ENCODE measurements around the gene SLC26A3. TPM values are rescaled to one million over a fixed set of nuclear protein-coding genes. Genes with fewer than 3 reads are reported as not detected.

SLC26A3 gene
- total RNA-seq, 2 experiments from 2014 or later = not detected

- ChIA-PET CTCF (interaction anchor here (1.0 to 1.3 kb wide), 4 partner anchors 9 to 264 kb away, joined by 3 to 5 read pairs (median 4); partner anchors contain the start of gene CBLL1), POLR2A (no interaction called here)
- Mint-ChIP-seq H3K27me3 (peaks cover 25% of the 10 kb centered on the region), H3K9me3 (no peaks in the 10 kb centered on the region), H3K4me3 (no peak overlapping the region), H3K36me3 (ENCODE audit: low read depth) (no peaks in the 10 kb centered on the region), H3K4me1 (no peaks in the 10 kb centered on the region), H3K27ac (no peak overlapping the region)
- DNase-seq = no peak
Measured at GRCh38 chr7:107726356-107727130, 76.5 kb downstream of the SLC26A3 start.

GRCh38 chr7:107725138-107725740 is 77.8 kb downstream of the SLC26A3 start:
- DNase-seq = peak; percentile 66
- H3K36me3 Mint-ChIP-seq (ENCODE audit: low read depth) = no peaks in the 10 kb centered on the region
- no peak overlapping the region for H3K27ac Mint-ChIP-seq
- ChIA-PET POLR2A (no interaction called here), CTCF (interaction anchor here (1.2 to 1.8 kb wide), 3 partner anchors 10 to 262 kb away, joined by 3 to 5 read pairs (median 4); no protein-coding TSS in a partner anchor)
- H3K4me1 Mint-ChIP-seq = no peaks in the 10 kb centered on the region
- H3K27me3 Mint-ChIP-seq = peaks cover 25% of the 10 kb centered on the region
- no peak overlapping the region for H3K4me3 Mint-ChIP-seq
- no peaks in the 10 kb centered on the region for H3K9me3 Mint-ChIP-seq

GRCh38 chr7:107723255-107723654 is 79.8 kb downstream of the SLC26A3 start:
- Mint-ChIP-seq H3K9me3 (no peaks in the 10 kb centered on the region), H3K27me3 (peaks cover 24% of the 10 kb centered on the region), H3K27ac (no peak overlapping the region), H3K36me3 (ENCODE audit: low read depth) (no peaks in the 10 kb centered on the region), H3K4me3 (no peak overlapping the region), H3K4me1 (no peaks in the 10 kb centered on the region)
- ChIA-PET CTCF (interaction anchor here (0.7 to 1.8 kb wide), 2 partner anchors 259 to 1667 kb away, joined by 3 to 5 read pairs; no protein-coding TSS in a partner anchor), POLR2A (no interaction called here)
- DNase-seq = no peak

GRCh38 chr7:107721286-107721685 is 81.7 kb downstream of the SLC26A3 start:
- DNase-seq = no peak
- Mint-ChIP-seq H3K9me3 (no peaks in the 10 kb centered on the region), H3K4me1 (no peaks in the 10 kb centered on the region), H3K27ac (no peak overlapping the region), H3K4me3 (no peak overlapping the region), H3K27me3 (peaks cover 9% of the 10 kb centered on the region), H3K36me3 (ENCODE audit: low read depth) (no peaks in the 10 kb centered on the region)
- CTCF ChIA-PET = no interaction called here
- POLR2A ChIA-PET = no interaction called here

GRCh38 chr7:107718456-107719193 is 84.4 kb downstream of the SLC26A3 start:
- H3K4me1 Mint-ChIP-seq = no peaks in the 10 kb centered on the region
- CTCF ChIA-PET = interaction anchor here (2.2 kb wide), 1 partner anchor 255 kb away, joined by 7 read pairs; no protein-coding TSS in a partner anchor
- no peaks in the 10 kb centered on the region for H3K36me3 Mint-ChIP-seq (ENCODE audit: low read depth)
- H3K4me3 Mint-ChIP-seq = no peak overlapping the region
- no peaks in the 10 kb centered on the region for H3K9me3 Mint-ChIP-seq
- H3K27ac Mint-ChIP-seq = no peak overlapping the region
- no peak for DNase-seq
- peaks cover 5% of the 10 kb centered on the region for H3K27me3 Mint-ChIP-seq
- POLR2A ChIA-PET = no interaction called here

- ChIA-PET POLR2A (no interaction called here), CTCF (interaction anchor here (0.6 kb wide), 1 partner anchor 360 kb away, joined by 3 read pairs; no protein-coding TSS in a partner anchor)
- Mint-ChIP-seq H3K27me3 (peaks cover 5% of the 10 kb centered on the region), H3K9me3 (no peaks in the 10 kb centered on the region), H3K36me3 (ENCODE audit: low read depth) (no peaks in the 10 kb centered on the region), H3K4me1 (no peaks in the 10 kb centered on the region), H3K4me3 (no peak overlapping the region), H3K27ac (no peak overlapping the region)
- DNase-seq = no peak
Measured at GRCh38 chr7:107715531-107715930, 87.5 kb downstream of the SLC26A3 start.

Other genes starting within 250 kb of the SLC26A3 start
- 10 to 100 TPM; 29.2 to 30.7 TPM for gene COG5, start 239.3 kb downstream of the SLC26A3 start, total RNA-seq
- gene DUS4L, start 239.3 kb downstream of the SLC26A3 start, total RNA-seq = 1 to 10 TPM; 7.9 to 9.9 TPM
- gene BCAP29, start 223.0 kb downstream of the SLC26A3 start, total RNA-seq = 10 to 100 TPM; 29.9 to 37.4 TPM
- 1 to 10 TPM; 1.3 to 2.0 TPM for gene SLC26A4, start 142.4 kb downstream of the SLC26A3 start, total RNA-seq
- gene CBLL1, start 59.1 kb downstream of the SLC26A3 start, total RNA-seq = 10 to 100 TPM; 45.7 to 59.7 TPM
- gene DLD, start 88.0 kb upstream of the SLC26A3 start, total RNA-seq = 10 to 100 TPM; 54.1 to 60.5 TPM
- gene LAMB1, start 199.9 kb upstream of the SLC26A3 start, total RNA-seq = not detected